Measurements from ENCODE around the gene RGS6.

The RGS6 gene

GRCh38 chr14:72547999-72548398 lies 615.8 kb downstream of the RGS6 start:
- Histone ChIP-seq H3K4me3 (ENCODE audit: low read length) (no peak overlapping the region), H3K27me3 (ENCODE audit: control insufficient read depth, low read length) (peaks cover 4% of the 10 kb centered on the region), H3K9me2 (replicated peaks; ENCODE audit: control insufficient read depth, low read length) (no peaks in the 10 kb centered on the region), H3K4me2 (ENCODE audit: low read length) (no peak overlapping the region), H3K79me2 (ENCODE audit: control insufficient read depth, low read length) (no peaks in the 10 kb centered on the region), H3K36me3 (ENCODE audit: control insufficient read depth, low read length) (no peaks in the 10 kb centered on the region), H4K20me1 (ENCODE audit: control insufficient read depth, insufficient read depth, low read depth, low read length) (no peaks in the 10 kb centered on the region), H3K9me3 (ENCODE audit: control insufficient read depth, insufficient read depth, low read length) (no peaks in the 10 kb centered on the region), H3K27ac (ENCODE audit: low read depth, low read length) (no peak overlapping the region), H3F3A (ENCODE audit: control insufficient read depth, insufficient read depth) (no peaks in the 10 kb centered on the region), H3K4me1 (ENCODE audit: control insufficient read depth, low read length) (no peaks in the 10 kb centered on the region)
- TF ChIP-seq CTCF (IDR thresholded peaks at IDR 0.05; ENCODE audit: low read depth, low read length, poor library complexity, severe bottlenecking) (no peak), EZH2phosphoT487 (IDR thresholded peaks at IDR 0.05; ENCODE audit: borderline replicate concordance, low read length) (no peak)

- H3K27ac ChIP-seq (ENCODE audit: low read depth, low read length) = no peak overlapping the region
- H3F3A ChIP-seq (ENCODE audit: control insufficient read depth, insufficient read depth) = no peaks in the 10 kb centered on the region
- no peaks in the 10 kb centered on the region for H3K36me3 ChIP-seq (ENCODE audit: control insufficient read depth, low read length)
- H4K20me1 ChIP-seq (ENCODE audit: control insufficient read depth, insufficient read depth, low read depth, low read length) = no peaks in the 10 kb centered on the region
- no peaks in the 10 kb centered on the region for H3K9me3 ChIP-seq (ENCODE audit: control insufficient read depth, insufficient read depth, low read length)
- H3K4me2 ChIP-seq (ENCODE audit: low read length) = no peak overlapping the region
- no peaks in the 10 kb centered on the region for H3K9me2 ChIP-seq (replicated peaks; ENCODE audit: control insufficient read depth, low read length)
- no peaks in the 10 kb centered on the region for H3K4me1 ChIP-seq (ENCODE audit: control insufficient read depth, low read length)
- peaks cover 4% of the 10 kb centered on the region for H3K27me3 ChIP-seq (ENCODE audit: control insufficient read depth, low read length)
- H3K79me2 ChIP-seq (ENCODE audit: control insufficient read depth, low read length) = no peaks in the 10 kb centered on the region
- H3K4me3 ChIP-seq (ENCODE audit: low read length) = no peak overlapping the region
- TF ChIP-seq EZH2phosphoT487 (IDR thresholded peaks at IDR 0.05; ENCODE audit: borderline replicate concordance, low read length) = no peak
- TF ChIP-seq CTCF (IDR thresholded peaks at IDR 0.05; ENCODE audit: low read depth, low read length, poor library complexity, severe bottlenecking) = no peak
Observed at GRCh38 chr14:72549026-72549425, 616.8 kb downstream of the RGS6 start.

GRCh38 chr14:72549854-72550253 lies 617.6 kb downstream of the RGS6 start:
- no peaks in the 10 kb centered on the region for H4K20me1 ChIP-seq (ENCODE audit: control insufficient read depth, insufficient read depth, low read depth, low read length)
- no peak for TF ChIP-seq CTCF (IDR thresholded peaks at IDR 0.05; ENCODE audit: low read depth, low read length, poor library complexity, severe bottlenecking)
- TF ChIP-seq EZH2phosphoT487 (IDR thresholded peaks at IDR 0.05; ENCODE audit: borderline replicate concordance, low read length) = no peak
- H3K27me3 ChIP-seq (ENCODE audit: control insufficient read depth, low read length) = peaks cover 4% of the 10 kb centered on the region
- H3K9me3 ChIP-seq (ENCODE audit: control insufficient read depth, insufficient read depth, low read length) = no peaks in the 10 kb centered on the region
- H3K4me3 ChIP-seq (ENCODE audit: low read length) = no peak overlapping the region
- H3K79me2 ChIP-seq (ENCODE audit: control insufficient read depth, low read length) = no peaks in the 10 kb centered on the region
- no peaks in the 10 kb centered on the region for H3K4me1 ChIP-seq (ENCODE audit: control insufficient read depth, low read length)
- H3K36me3 ChIP-seq (ENCODE audit: control insufficient read depth, low read length) = no peaks in the 10 kb centered on the region
- no peak overlapping the region for H3K4me2 ChIP-seq (ENCODE audit: low read length)
- no peaks in the 10 kb centered on the region for H3F3A ChIP-seq (ENCODE audit: control insufficient read depth, insufficient read depth)
- no peaks in the 10 kb centered on the region for H3K9me2 ChIP-seq (replicated peaks; ENCODE audit: control insufficient read depth, low read length)
- no peak overlapping the region for H3K27ac ChIP-seq (ENCODE audit: low read depth, low read length)

GRCh38 chr14:72550513-72550912 lies 618.3 kb downstream of the RGS6 start:
- Histone ChIP-seq H3K9me2 (replicated peaks; ENCODE audit: control insufficient read depth, low read length) (no peaks in the 10 kb centered on the region), H3K4me3 (ENCODE audit: low read length) (no peak overlapping the region), H3K36me3 (ENCODE audit: control insufficient read depth, low read length) (no peaks in the 10 kb centered on the region), H3K4me2 (ENCODE audit: low read length) (no peak overlapping the region), H3K4me1 (ENCODE audit: control insufficient read depth, low read length) (no peaks in the 10 kb centered on the region), H3F3A (ENCODE audit: control insufficient read depth, insufficient read depth) (no peaks in the 10 kb centered on the region), H3K9me3 (ENCODE audit: control insufficient read depth, insufficient read depth, low read length) (no peaks in the 10 kb centered on the region), H3K79me2 (ENCODE audit: control insufficient read depth, low read length) (no peaks in the 10 kb centered on the region), H3K27ac (ENCODE audit: low read depth, low read length) (no peak overlapping the region), H3K27me3 (ENCODE audit: control insufficient read depth, low read length) (peaks cover 4% of the 10 kb centered on the region), H4K20me1 (ENCODE audit: control insufficient read depth, insufficient read depth, low read depth, low read length) (no peaks in the 10 kb centered on the region)
- no peak for TF ChIP-seq CTCF (IDR thresholded peaks at IDR 0.05; ENCODE audit: low read depth, low read length, poor library complexity, severe bottlenecking)
- no peak for TF ChIP-seq EZH2phosphoT487 (IDR thresholded peaks at IDR 0.05; ENCODE audit: borderline replicate concordance, low read length)

Measured in DOHH2 (cell line).